Myocyte (in vitro differentiated cells): ENCODE data around the gene CALY. TPM values are rescaled to one million over a fixed set of nuclear protein-coding genes. Genes with fewer than 3 reads are reported as not detected.
"Not testable (repeated sequence)": the region's sequence is repeated elsewhere in the genome, so short reads cannot be mapped to it uniquely, and the experiment has no call there.

Source experiments
- DNase-seq: peaks from one replicate; pipeline ENCODE4 v3.0.0-alpha.2; 2012; ENCODE audit warnings: low read depth
- total RNA-seq: library from RNA; depleted of rRNA; stranded (reverse); fragments of >200 nt; gene quantifications from 2 replicates; pipeline ENCODE4 v1.2.3, GENCODE V29; 2014

Gene CALY
- total RNA-seq, 1 donor from 2014 or later: not detected

DNA sequence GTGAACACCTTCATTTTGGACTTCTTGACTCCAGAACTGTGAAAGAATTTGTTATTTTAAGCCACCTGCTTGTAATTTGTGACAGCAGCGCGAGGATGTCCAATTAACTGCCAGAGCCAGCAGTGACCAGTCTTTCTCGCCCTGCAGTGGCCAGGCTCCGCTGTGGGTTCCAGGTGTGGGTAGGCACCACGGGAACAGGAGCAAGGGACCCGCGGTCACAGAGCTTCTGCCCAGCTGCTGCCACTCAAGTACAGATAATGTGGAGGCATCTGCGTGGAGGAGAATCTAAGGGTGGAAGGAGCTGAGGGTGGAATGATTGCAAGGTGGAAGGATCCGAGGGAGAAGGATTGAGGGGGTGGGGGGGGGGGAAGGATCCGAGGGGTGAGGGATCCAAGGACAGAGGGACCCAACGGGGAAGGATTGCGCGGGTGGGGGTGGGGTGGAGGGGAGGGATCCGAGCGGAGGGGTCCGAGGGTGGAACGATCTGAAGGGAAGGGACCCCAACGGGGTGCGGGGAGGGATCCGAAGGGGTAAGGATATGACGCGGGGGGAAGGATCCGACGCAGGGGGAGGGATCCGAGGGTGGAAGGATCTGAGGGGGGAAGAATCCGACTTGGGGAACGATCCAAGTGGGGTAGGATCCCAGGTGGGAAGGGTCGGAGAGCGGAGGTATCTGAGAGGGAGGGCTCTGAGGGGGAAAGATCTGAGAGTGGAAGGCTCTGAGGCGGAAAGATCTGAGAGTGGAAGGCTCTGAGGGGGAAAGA, 3.6 kb downstream of the CALY start:
- no peak for DNase-seq

DNA sequence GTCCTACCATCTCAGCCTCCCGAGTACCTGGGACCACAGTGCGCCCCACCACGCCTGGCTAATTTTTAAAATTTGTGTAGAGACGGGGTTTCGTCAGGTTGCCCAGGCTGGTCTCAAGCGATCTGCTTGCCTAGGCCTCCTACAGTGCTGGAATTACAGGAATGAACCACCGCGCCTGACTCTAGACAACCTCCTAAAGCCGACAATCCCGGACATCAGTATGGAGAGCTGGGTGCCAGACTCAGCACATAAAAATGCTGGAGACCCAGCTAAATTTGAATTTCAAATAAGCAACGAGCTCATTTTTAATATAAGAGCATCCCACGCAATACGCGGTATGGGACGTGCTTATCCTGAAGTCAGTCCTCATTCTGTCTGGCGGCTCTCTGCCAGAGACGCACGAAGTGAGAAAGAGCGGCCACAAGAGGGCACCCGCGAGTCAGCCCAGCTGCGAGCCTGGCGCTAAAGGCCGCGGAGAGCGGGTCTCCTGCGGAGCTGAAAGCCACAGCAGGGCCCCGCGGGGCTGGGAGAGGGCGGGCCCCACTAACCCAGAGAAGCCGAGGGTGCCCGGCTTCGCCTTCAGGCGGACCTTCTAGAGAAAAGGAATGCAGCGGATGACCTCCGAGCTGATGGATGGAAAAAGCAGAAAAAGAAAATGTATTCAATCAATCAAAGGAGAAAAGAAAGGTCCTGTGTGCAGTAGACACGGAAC, 7.0 kb downstream of the CALY start:
- DNase-seq: peak; percentile 86

DNA sequence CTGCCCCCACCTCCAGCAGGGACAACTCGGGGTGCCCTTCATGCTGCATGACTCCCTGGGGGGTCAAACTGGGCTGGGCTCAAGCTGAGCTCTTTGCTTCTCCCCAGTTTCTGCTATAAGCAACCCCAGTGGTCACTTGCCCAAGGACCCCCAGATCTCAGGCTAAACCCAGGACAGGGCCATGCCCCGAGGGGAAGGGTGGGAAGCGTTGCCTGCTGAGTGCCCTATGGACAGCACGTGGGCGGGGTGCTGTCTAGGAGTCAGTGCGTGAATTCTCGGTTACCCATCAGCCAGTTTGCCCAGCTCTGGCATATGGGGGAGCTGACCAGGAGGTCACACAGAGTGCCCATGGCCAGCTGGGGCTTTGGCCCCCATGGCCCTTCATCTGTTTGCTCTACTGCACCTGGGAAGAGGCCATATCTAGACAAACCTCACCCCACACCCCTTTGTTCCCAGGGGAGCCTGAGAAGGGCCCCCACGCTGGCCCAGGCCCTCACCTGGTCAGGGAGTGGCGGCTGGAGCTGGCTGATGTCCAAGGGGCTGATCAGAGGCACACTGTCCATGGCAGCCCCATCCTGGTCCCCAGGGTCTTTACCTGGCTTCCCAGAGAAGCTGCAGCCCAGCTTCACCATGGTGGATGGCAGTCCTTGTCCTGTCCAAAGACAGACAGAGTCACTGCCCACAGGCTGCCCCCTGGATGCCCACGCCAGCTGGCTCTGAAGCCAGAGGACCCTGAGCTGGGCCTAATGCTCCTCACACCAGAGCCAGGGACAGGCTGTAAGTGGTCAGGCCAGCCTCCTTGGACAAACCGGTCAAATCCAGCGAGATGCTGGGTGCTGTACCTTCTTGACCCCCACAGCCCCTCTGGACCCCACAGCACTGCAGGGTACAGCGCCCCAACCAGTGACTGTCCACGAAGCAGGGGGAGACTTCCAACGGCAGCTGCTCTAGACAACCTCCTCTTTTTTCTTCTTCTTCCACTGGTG, 8.0 kb downstream of the CALY start:
- DNase-seq: no peak

DNA sequence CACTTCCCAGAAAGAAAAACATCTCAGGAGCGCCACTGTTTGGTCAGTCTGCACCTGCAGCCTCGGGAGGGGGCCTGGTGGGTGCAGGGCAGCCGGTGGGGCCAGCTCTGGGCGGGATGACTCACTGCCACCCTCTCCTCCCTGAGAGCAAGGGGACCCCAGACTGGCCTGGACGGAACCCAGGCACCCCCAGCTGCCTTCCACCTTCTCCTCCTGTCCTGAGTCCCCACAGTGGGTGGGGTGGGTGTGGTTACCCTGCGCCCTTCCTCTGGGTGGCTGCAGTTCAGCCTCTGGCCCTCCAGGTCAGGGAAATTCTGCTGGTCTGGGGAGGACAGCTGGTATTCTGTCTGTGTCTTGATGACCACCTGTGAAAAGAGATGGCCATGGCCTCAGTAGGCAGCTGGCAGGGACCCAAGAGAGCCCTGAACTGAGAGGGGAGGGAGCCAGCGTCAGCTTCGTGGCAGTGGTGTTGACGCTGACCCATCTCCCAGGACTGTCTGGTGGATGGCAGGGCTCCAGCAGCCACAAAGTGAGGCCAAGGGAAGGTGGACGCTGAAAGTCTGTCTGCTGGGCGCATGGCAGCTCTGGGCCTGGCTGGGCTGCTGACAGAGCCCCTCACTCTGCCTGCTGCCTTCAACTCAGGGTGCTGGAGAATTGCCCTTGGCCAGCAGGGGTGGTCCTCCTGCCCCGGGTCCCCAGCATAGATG, 8.9 kb downstream of the CALY start:
- DNase-seq: peak; percentile 84

DNA sequence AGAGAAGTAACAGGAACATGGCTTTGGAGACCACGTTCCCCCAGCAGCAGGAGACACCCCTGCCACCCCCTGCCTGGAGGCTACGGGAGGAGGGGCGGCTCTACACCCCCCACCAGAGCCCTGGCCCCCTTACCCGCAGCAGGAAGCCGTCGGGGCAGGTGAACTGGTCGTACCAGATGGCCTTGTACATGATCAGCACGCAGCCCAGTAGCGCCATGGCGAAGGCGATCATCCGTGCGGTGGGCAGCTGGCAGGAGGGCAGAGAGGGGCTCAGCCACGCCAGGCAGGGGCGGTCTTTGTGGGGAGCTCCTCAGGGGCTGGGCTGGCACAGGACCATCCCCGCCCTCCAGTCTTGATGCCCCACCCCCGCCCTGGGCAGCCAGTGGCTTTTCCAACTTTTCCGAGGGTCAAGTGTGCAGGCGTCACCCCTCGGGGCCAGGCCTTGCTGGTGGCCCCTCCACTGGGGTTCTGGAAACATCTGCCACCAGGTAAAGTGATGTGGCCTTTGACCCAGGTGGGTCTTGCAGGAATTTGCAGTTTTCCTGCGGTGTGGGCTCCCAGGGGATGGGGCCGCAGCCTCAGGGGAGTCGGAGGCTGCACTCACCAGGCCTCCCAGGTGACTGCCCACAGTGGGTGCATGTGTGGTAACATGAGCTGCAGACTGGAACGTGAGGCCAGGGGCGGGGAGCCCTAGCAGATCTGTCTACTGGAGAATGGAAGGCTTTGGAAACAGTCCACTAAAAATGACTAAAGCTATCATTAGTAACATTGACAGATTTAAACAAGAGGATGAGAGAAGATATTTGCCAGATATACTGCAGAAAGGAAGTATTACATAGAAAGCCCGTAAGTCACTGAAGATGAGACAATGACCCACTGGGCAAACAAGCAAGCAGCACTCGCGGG, 9.7 kb downstream of the CALY start:
- DNase-seq: no peak

DNA sequence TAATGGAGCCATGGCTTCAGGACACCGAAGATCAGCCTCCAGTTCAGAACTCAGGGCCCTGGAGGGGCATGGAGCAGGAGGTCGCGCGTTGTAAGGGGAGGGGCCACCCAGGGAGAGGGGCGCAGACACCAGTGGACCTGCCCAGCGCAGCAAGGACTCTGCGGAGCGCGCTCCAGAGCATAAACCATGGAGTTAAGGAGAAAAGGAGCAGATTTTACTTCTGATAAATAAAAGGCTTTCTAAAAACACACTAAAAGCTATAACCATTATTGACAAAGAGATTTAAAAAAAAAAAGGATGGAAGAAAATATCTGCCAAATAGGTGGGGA, 10.5 kb downstream of the CALY start:
- DNase-seq: no peak

DNA sequence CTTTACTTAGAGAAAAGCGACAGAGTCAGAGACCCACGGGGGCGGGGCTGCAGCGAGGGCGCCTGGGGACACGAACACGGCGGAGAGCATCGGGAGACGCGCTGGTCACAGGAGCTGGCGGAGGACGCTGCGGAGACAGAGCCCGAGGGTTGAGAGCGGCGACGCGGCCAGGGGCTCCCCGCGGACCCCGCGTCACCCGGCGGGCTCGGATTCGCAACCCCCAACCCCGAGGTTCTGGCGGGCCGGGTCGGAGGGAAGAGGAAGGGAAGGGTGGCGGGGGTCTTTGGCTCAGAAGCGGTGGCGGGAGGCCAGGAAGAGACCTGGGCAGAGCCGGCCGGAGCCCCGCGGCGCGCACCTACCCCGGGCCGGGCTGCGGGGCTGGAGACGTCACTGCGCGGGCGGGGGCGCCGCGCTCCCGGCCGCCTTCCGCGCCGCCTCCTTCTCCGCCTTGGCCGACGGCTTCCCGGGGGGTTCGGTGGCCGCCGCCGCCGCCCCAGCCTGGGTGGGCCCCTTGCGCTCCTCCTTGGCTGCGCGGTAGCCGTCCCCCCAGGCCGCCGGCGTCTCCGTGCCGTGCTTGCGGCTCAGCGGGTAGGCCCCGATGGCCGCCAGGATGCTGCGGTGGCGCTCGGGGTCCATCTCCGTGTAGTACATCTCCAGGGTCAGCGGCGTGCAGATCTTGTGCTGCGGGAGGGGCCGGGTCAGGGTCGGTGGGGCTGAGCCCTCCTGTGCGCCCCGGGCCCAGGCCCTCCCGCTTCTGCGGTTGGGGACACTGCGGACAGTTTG, 11.1 kb downstream of the CALY start:
- no peak for DNase-seq

DNA sequence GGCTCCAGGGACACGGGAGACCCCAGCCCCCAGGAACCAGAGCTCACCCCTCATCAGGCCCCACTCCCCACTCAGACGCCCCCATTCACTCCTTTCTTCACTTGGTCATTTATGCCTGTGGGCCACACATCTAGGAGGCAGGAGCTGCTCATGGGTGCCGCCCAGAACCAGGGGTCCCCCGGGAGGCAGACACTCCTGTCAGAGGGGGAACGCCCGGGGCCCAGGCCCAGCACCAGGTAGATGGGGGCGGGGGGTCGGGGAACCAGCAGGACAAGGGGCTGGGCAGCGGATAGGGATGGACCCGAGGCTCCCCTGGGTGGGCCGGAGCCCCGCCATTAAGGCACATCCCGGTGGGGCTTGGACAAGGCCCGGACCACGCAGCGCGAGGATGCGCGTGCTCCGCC, 11.8 kb downstream of the CALY start:
- no peak for DNase-seq

DNA sequence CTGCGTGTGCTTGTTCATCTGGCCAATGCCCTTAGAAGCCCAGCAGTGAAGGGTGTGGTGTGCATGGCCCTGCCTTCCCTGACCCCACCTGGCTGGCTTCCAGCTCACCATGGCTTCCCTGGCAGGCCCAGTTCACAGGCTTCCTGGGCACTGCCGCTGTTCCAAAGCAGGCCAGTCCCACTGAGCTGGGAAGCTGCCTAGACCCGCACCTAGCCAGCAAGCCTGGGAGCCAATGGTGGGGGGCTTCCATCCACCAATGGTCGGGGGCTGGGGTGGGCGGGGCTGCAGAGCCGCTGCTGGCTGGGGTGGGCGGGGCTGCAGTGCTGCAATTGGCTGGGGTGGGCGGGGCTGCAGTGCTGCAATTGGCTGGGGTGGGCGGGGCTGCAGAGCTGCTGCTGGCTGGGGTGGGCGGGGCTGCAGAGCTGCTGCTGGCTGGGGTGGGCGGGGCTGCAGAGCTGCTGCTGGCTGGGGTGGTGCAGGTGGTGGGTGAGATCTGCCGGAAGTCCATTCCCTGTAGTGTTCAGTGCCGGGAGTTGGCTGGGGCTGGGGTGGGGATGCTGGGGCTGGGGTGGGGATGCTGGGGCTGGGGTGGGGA, 12.4 kb downstream of the CALY start:
- DNase-seq: peak; percentile 47

DNA sequence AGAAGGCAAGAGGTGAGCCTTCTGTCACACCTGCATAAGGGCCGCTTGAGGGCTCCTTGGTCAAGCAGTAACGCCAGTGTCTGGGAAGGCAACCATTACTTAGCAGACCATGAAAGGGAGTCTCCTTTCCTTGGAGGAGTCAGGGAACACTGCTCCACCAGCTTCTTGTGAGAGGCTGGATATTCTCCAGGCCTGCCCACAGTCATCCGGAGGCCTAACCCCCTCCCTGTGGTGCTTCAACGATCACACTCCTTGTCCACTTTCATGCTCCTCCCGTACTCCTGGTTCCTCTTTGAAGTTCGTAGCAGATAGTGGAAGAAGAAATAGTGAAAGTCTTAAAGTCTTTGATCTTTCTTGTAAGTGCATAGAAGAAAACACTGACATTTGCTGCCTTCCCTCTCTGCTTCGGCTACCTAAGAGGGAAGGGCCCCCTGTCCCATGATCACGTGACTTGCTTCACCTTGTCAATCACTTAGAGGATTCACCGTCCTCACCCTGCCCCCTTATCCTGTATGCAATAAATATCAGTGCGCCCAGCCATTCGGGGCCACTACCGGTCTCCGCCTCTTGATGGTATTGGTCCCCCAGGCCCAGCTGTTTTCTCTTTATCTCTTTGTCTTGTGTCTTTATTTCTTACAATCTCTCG, 14.5 kb downstream of the CALY start:
- not testable (repeated sequence) for DNase-seq

DNA sequence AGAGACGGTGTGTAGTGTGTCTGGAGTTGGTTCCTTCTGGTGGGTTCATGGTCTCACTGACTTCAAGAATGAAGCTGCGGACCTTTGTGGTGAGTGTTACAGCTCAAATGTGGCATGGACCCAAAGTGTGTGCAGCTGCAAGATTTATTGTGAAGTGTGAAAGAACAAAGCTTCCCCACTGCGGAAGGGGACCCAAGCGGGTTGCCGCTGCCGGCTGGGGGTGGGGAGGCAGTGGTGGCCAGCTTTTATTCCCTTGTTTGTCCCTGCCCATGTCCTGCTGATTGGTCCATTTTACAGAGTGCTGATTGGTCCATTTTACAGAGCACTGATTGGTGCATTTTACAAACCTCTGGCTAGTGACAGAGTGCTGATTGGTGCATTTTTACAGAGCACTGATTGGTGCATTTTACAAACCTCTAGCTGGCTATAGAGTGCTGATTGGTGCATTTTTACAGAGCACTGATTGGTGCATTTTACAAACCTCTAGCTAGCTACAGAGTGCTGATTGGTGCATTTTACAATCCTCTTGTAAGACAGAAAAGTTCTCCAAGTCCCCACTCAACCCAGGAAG, 15.8 kb downstream of the CALY start:
- DNase-seq: not testable (repeated sequence)

DNA sequence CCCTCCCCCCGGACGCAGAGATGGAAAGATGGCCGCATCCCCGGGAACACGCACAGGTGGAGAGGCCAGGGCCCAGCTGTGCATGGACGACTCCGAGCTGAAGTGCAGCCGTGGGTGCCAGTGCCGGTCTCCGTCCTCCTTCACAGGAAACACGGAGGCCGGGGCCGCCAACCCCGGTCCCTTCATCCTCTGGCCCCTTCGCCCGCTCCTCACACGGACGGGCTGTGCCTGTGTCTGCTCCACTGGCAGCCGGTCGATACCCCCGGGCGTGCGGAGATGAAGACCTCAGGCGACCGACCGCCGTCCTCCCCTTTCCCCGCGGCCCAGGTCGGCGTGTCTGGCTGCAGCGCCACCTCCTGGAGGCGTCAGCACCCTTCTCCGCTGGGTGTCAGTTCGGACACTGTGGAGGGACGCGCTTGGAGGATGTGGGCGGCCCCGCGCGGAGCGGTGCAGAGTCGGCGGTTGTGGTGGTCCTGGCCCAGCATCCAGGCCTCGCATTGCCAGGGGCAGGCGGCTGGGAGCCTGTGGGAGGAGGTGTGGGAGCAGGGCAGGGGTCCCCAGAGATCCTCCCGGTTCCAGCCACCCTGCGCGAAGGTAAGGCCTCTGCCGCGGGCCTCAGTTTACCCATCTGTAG, 18.1 kb downstream of the CALY start:
- peak; percentile 49 for DNase-seq

DNA sequence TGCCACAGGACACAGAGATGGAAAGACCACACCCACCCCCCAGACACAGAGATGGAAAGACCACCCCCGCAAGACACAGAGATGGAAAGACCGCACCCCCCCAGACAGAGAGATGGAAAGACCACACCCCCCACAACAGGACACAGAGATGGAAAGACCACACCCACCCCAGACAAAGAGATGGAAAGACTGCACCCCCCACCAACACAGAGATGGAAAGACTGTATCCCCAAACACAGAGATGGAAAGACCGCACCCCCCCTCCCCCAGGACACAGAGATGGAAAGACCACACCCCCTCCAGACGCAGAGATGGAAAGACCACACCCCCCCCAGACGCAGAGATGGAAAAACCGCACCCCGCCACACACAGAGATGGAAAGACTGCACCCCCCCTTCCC, 20.0 kb downstream of the CALY start:
- DNase-seq: no peak

DNA sequence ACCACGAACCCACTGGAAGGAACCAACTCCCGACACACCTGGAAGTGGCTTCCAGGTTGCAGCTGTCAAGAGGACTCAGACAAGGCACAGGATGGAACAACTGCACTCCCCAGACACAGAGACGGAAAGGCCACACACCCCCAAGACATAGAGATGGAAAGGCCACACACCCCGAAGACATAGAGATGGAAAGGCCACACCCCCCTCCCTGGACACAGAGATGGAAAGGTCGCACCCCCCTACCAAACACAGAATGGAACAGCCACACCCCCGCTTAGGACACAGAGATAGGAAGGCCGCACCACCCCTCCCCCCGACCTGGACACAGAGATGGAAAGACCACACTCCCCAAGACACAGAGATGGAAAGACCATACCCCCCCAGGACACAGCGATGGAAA, 20.4 kb downstream of the CALY start:
- peak; percentile 32 for DNase-seq

DNA sequence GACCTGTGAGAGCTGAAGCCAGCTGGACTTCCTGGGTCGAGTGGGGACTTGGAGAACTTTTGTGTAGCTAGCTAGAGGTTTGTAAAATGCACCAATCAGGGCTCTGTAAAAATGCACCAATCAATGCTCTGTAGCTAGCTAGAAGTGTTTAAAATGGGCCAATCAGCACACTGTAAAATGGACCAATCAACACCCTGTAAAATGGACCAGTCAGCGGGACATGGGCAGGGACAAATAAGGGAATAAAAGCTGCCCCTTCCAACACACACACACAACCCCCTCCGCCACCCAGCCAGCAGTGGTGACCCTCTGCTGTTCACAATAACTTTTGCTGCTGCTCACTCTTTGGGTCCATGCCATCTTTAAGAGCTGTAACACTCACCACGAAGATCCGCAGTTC, 20.8 kb downstream of the CALY start:
- peak; percentile 10 for DNase-seq

DNA sequence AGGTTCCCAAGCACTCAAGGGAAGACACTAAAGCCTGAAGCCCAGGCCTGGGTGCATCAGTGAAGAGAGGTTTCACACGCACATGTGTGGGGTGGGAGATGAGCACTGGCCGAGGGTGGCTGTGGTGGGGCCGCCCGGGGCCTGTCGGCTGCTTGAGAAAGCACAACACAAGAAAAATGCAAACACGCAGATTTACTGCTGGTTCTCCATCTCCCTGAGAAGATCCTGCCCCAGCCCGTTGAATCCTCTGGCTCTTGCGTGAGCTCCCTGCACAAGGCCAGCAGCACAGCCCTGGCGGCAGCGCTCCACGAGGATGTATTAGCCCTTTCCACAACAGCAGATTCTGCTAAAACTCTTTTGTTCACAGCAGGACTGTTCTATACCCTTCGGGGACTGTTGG, 21.8 kb downstream of the CALY start:
- DNase-seq: no peak

DNA sequence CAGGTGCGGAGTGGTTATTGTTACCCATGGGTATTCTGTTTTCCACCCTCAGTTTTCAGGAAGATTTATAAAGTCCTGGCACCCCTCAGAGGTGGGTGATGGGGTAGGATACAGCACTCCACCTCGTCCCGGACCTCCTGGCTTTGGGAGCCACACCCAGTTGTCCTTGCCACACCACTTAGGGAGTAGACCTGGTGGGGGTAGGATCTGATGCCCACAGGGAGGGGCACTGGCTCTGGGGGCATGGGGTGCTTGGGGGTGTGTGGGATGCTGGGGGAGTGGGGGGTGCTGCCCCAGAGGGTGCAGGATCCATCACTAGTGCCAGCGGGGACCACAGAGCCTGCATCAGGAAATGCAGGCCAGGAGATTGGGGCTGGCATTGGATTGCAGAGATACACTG, 23.5 kb downstream of the CALY start:
- no peak for DNase-seq

DNA sequence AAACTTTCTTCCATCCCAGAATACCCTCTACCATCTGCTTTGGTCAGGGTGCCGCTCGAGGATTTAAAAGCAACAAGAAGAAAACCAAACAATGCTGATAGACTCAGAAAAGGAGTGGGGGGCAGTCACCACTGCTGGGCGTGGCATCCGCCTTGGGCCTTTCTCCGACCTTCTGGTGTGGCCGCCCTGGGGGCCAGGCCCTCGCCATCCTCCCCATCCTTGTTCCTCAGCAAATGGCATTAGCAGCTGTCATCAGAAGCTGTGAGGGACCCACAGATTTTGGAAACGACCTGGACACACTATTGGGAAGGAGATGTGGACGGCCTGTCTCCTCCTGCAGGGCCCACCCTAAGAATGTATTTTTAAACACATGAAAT, 23.9 kb downstream of the CALY start:
- DNase-seq: no peak
